Choroid plexus epithelial cell (primary cell): ENCODE measurements around the gene ICE1.

Experiments
- DNase-seq: peaks from one replicate; pipeline ENCODE4 v3.0.0-alpha.2; 2010; ENCODE audit warnings: low read depth
- H3K4me3 ChIP-seq: 2 replicates; pipeline ENCODE4 v1.5.1; 2011; ENCODE audit warnings: low read depth, mild to moderate bottlenecking, control low read depth, low read length, moderate library complexity
- CTCF ChIP-seq: conservative IDR thresholded peaks from 2 replicates; pipeline ENCODE4 v1.5.1; 2011; ENCODE audit warnings: low read depth, mild to moderate bottlenecking, control low read depth, inconsistent platforms, low read length, moderate library complexity

ICE1 gene, protein sequence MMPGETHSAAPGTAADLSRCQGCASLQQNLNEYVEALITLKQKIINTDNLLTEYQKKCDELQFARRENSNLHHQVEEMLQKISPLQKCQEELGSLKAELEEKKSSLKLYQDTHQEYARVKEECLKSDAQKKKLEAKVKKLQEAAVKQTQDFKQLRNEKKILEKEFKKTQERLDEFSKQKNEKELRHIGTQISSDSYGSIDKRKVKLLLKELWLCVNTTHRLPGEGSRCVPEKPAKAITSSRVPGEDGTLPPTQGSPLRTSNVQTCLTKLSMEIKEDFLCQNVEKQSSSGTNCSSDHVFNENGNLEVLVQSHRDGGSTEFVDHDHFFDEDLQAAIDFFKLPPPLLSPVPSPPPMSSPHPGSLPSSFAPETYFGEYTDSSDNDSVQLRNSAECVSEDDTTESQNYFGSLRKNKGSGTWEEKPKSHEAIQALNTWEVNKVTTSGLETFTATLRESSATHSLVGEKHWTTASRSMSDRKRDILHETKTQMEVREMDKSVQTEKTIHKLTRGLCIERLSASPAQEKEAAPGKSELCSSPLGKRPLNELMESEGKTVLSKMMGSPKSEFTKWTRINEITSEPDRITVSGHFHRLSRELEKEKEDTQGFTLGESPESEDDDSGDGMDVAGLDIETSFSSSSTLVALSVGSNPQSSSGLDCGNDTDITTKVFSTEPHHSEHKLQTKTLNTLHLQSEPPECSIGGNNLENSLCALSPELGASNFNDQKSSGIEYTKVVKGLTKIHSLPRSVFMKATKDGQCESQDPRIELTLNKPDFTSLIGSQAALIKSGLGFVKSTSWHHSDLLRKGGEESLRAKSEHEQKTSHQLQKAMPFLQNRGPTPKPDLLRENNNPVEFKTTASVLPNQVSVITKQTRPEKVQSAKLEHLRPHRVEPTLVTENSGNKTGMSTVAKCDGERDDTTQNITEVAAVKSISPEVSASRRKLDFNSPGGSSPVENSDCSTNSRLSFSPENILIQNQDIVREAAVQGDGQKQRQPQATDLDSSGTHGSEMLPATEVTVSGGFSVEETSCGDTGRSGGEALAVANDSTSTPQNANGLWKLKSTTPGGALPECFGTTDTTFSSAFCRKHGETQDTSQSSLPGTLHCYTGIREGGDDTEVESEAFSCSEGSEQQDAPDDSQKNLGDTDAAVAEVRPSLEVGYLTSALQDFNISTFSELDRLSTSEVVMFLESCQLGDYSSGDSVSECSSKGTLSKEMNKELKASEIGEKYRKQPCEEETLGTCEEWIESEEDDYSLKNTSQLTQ (N-terminal part only)

GRCh38 chr5:5421961-5422818 lies at the start of gene ICE1:
Gene ICE1, plus strand, starts transcription at chr5:5422677. Its CDS starts 239 bp downstream, at chr5:5422916.
- TF ChIP-seq CTCF = no peak
- H3K4me3 ChIP-seq = peak within 1 kb of the TSS; percentile 80
- DNase-seq = peak; percentile 99

DNA sequence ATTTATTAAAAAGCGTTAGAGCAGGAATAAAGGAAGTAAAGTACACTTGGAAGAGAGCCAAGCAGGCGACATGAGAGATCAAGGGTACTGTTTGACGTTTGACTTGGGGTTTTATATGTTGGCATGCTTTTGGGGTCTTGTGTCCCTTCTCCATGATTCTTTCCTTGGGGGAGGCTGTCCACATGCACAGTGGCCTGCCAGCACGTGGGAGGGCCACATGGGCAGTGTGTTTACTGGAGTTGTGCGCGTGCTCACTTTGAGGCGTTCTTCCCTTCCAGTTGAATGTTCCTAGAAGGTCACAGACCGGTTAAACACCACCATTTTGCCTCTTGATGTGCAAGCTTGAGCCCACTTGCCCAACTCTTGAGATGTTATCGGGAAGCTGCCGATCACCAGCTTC lies 49.5 kb upstream of the ICE1 start:
- TF ChIP-seq CTCF = no peak
- DNase-seq = no peak
- no peak overlapping the region for H3K4me3 ChIP-seq

DNA sequence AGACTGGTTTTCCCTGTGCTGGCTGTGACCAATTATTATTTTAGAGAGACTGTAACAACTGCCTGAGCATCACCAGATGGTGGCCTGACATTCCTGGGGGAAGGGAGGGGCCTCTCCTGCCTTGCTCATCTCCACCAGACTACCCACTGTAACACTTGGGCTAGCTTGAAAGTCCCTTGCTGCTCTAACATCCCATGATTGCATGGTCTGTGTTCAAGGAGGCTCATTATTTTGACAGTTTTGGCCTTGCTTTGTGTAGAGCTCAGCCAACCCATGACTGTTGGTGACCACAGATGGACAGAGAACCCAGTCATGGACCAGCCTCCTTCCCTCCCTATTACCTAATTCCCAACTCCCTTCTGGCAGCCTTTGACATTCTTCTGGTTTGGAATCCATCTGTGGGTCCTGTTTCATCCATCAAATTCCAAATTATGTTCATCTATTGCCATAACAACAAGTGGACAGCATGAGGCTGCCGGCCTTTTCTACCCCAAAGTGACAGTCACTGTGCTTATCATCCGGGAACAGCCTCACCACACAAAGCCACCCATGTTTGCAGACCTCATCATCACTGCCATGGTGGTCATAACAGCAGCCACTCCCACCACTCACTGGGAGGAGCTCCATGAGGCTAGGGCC lies 49.0 kb upstream of the ICE1 start:
- no peak for TF ChIP-seq CTCF
- no peak for DNase-seq
- no peak overlapping the region for H3K4me3 ChIP-seq

DNA sequence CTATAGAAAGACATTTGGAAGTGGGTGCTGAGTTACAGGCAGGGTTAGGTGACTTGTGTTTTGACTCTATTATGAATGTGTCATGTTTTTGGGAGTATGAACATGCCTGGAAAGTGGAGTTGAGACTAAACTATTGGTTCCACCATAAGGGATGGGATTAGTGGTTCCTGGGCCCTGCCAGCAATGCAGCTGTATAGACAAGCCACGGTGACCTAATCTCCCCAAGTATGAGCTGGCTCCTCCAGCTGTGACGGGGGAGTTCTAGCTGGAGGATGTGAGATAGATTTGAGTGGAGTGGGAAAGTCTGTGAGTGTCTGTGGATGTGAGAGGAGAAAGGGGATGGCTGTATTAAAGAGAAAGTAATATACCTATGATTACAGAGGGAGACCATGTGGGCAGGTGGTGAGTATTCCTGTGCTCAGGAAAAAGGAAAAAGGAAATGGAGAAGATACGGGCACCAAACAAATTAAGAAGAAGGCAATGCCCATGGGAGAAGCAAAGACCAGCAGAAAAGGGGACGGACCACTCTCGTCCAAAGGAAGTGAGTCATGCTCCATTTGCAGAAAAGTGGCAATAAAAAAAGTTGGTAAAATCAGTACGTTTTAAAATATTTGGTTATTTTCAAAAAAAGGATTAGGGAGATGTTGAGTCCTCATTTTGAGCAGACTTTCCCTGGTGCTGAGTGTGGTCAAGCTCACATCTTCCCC lies 48.3 kb upstream of the ICE1 start:
- peak; percentile 43 for DNase-seq
- no peak for TF ChIP-seq CTCF
- H3K4me3 ChIP-seq = no peak overlapping the region

DNA sequence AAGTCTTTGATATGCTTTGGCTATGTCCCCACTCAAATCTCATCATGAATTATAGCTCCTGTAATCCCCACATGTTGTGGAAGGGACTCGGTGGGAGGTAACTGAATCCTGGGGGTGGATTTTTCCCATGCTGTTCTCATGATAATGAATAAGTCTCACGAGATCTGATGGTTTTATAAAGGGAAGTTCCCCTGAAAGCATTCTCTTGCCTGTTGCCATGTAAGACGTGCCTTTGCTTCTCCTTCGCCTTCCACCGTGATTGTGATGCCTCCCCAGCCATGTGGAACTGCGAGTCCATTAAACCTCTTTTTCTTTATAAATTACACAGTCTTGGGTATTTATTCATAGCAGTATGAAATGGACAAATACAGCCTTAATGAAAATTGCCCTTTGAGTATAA lies 44.7 kb upstream of the ICE1 start:
- no peak for TF ChIP-seq CTCF
- H3K4me3 ChIP-seq = no peak overlapping the region
- no peak for DNase-seq
